HG02852 (cell line): ENCODE data around the gene TEPSIN.

Experiments used
- ATAC-seq: cut with Tn5 transposase; IDR thresholded peaks from one replicate; pipeline ENCODE4 v1.9.1; 2021; ENCODE audit warnings: mild to moderate bottlenecking, moderate library complexity; ENCODE audit not compliant: unreplicated experiment

The TEPSIN gene

GRCh38 chr17:81200695-81201580 is 37.9 kb downstream of the TEPSIN start:
- ATAC-seq, result no peak

DNA sequence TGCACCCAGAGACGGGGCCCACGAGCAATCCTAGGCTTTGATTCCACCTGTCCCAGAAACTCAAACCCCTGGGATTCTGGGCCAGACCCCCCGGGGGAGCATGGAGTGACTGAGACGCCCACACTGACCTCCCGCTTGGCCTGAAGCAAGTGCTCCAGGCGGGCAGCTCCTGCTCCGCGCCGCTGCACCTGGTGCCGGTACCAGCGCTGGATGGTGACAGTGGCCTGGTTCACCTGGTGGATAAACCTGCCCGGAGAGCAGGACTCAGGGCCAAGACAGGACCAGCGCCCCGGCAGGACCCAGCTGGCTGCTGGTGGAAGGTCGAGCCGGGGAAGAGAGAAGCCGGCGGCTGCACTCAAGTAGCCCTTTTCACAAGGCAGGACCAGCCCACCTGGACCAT is 38.7 kb downstream of the TEPSIN start:
- no peak for ATAC-seq

GRCh38 chr17:81199482-81199830 is 39.4 kb downstream of the TEPSIN start:
- ATAC-seq, result no peak

- no peak for ATAC-seq
Observed at GRCh38 chr17:81198826-81199481, 39.9 kb downstream of the TEPSIN start.

DNA sequence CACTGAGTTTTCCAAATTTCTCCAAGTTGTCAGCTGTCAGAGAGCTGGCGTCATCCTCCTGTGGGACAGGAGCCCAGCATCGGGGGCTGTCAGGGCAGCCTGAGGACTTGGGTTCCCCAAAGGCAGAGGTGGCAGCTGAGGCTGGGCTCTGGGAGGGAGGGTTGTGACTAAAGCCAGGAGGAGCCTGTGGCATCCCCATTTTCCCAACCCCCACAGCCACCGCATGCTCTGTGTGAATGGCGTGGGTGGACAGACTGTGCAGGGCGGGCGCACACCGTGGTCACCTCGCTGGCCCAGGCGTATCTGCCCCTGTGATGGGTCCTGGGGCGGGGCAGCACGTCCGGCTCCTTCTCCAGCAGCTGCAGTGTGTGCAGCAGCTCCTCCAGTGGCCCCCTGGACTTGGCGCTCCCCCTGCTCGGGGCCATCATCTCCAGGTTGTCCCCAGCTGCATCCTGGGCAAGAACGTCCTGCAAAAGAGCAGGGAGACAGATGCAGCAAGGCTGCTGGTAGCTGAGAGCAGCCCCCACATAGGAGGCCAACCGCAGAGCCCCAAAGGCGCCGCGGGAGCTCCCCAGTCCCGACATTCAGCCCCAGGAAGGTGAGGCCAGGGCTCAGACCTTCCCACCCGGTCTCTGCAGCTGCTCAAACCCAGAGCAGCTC is 40.9 kb downstream of the TEPSIN start:
- ATAC-seq, result no peak

- ATAC-seq, result no peak
Observed at GRCh38 chr17:81197409-81197795, 41.5 kb downstream of the TEPSIN start.

DNA sequence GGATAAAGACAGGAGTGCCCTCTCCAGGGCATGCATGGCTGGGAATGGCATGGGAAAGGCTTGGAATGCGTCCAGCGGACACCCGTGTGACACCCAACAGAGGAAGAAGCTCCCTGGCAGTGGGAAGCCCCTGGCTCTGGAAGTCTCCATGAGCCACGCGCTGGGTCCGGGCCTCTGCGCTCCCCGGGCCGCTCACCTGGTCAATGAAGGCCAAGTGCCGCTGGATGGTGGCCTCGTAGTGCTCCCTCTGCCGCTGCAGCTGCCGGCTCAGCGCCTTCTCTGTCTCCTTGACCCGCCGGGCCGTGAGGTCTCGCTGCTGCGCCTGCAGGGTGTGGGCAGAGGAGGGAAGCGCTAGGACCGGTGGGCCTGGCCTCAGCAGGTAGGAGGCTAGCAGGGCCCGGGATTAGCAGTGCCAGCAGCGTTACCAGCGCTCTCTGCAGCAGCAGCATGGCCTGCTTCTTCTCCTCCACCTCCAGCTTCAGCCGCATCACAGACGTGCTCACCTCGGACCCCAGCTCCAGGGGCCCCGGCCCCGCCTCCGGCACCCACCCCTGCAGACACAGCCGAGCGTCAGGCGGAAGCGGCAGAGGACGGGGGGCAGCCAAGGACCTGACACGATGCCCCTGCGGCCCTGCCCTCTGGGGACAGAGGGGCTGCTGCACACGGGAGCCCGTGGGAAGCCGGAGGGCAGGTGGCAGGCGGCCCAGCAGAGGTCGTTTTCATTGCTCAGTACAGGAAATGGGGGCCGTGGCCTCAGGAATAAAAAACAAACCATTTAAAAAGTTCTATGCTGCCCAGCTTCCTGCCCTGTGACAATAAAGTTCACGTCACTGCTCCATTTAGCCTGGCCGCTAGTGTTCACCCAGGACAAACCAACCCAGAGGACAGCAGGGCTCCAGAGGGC is 42.1 kb downstream of the TEPSIN start:
- no peak for ATAC-seq

DNA sequence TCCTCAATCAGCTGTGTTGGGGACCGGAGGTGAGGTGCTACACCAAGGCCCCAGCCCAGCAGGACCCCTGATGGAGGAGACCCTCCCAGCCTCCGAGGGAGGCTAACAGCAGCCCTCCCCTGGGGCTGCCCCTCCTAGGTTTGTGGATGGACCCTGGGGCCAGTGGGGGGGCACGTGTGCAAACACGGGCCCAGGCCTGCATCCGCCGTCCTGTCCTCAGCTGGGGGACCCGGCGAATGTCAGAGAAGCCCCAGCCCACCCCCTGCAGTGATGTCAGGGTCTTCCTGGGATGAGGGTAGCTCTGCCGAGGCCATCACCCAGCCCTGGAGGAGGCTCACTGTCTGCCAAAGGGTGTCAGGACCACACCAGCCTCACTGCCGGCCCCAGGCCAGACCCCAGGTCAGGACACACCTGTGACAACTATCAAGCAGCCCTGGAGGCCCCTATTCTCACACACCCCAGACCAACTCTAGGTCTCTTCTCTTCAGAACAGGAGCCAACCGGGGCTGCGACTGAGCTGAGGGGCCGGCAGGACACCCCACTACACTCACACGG is 42.8 kb downstream of the TEPSIN start:
- no peak for ATAC-seq

- no peak for ATAC-seq
Observed at GRCh38 chr17:81194941-81195901, 43.6 kb downstream of the TEPSIN start.

DNA sequence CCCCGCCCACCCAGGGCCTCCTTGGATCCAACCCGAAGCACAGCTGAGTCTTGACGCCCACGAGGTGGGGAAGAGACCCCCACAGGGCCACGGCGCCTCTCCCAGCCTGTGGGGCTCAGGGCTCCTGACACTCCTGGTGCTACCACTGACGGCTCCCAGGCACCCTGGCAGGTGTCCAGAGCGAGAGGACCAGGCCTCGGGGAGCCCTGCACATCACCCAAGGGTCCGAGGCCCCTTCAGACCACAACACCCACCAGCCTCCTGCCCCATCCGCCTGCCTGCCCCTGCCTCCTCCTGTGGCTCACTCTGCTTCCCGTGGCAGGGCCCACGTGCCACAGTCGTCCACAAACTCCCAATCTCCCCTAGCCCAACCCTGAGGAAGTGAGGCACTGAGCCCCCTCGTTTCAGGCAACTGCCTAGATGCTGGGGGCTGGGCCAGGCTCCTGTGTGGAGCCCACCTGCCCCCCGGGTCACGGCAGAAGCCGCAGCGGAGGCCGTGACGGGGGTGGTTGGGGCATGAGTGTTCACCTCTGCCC is 44.6 kb downstream of the TEPSIN start:
- no peak for ATAC-seq

DNA sequence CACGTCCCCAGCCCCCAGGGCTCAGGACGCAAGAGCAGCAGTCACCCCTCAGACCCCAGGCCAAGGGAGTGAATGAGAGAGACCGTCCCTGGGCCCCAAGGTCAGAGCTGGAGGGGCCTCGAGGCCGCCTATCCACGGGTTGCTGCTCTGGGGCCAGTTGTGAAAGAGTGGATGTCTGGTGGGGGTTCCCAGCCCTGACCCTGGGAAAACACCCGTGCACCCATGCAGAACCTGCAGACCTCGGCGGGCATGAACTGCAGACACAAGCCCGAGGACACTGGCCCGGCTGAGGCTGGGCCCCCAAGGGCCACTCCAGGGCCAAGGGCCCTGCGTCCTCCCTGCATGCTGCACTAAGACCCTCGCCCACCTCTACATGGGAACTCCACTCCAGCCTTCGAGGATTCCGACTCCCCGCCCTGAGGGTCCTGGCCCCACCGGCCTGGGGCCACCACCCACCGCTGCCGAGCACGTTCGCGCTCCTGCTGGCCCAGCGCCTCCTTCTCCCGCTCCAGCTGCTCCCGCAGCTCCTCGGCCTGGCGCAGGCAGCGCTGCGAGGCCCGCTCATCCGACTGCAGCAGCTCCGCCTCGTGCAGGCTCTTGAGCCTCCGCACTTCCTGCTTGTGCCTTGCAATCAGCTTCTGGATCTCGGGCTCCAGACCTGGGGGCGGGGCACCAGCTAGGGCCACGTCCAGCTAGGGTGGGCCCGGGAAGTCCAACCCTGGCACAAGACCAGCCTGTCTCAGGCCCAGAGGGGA is 45.2 kb downstream of the TEPSIN start:
- no peak for ATAC-seq

- no peak for ATAC-seq
Observed at GRCh38 chr17:81193051-81193410, 45.8 kb downstream of the TEPSIN start.

DNA sequence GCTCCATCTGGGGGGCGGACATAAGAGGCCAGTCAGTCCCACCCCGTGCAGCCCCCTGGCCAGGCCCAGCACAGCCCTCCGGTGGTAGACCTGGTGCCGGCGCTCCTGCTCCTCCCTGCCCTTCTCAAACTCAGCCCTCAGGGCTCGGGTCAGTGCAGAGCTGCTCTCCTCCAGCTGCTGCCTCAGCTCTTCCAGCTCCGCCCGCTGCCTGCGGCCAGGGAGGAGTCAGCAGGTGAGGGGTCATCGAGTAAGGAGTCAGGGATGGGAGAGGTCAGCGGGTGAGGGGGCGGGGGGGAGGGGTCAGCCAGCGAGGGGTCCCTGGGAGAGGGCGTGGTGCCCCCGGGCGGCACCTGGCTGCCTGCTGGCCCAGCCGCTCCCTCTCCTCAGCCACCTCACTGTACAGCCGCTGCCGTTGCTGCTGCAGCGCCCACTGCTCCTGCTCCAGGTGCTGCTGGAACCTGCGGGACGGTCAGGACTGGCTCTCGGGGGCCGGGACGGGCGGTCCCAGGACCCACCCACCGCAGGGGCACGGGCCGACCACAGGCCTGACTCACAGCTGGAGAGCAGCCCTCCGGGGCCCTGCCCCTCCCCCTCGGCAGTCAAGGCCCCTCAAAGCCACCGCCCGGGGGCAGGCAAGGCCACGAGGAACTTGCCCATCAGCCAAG is 46.3 kb downstream of the TEPSIN start:
- no peak for ATAC-seq

DNA sequence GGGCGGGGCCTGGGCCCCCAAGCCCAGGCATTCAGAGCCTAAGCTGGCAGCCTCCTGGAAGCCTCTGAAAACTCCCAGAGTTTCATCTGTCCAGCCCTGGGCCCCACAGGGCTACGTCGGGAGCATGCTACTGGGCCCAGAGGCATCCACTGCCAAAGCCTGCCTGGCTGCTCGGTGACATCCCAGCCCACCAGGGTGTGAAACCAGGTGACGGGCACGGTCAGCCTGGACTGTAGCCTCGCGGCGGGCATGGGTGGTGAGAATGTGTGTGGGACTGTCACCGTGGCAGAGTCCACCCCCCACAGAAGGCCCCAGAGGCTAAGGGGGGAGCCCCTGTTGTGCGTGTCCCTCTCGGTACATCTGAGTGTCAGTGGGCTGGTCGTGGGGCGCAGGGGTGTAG is 47.2 kb downstream of the TEPSIN start:
- ATAC-seq, result no peak

- no peak for ATAC-seq
Observed at GRCh38 chr17:81191116-81191515, 47.7 kb downstream of the TEPSIN start.

GRCh38 chr17:81190591-81190990 is 48.3 kb downstream of the TEPSIN start:
- ATAC-seq, result no peak

GRCh38 chr17:81189670-81190530 is 49.0 kb downstream of the TEPSIN start:
- ATAC-seq, result no peak
